Vagina (tissue), 2 donors: ENCODE data around the gene RABGGTA. TPM values are rescaled to one million over a fixed set of nuclear protein-coding genes. Genes with fewer than 3 reads are reported as not detected.

Source experiments
- DNase-seq, 2 donors: peaks; one replicate each; pipeline ENCODE4 v3.0.0-alpha.2; 2017; ENCODE audit errors: extremely low spot score in 2 of 2
- H3K27ac ChIP-seq: fragments of 200-600 bp; sonication (generic); one replicate; pipeline ENCODE4 v1.5.1; 2019
- H3K27me3 ChIP-seq: fragments of 200-600 bp; sonication (generic); one replicate; pipeline ENCODE4 v1.5.1; 2019
- H3K36me3 ChIP-seq, 2 donors: fragments of 200-600 bp; sonication (generic); one replicate each; pipeline ENCODE4 v1.5.1; 2017 to 2019
- H3K4me1 ChIP-seq: fragments of 200-600 bp; sonication (generic); one replicate; pipeline ENCODE4 v1.5.1; 2019
- H3K4me3 ChIP-seq, 2 donors: fragments of 200-600 bp; sonication (generic); 1 replicate in 1 of 2; 2 replicates in 1 of 2; pipeline ENCODE4 v1.5.1; 2016 to 2019
- H3K9me3 ChIP-seq: fragments of 200-600 bp; sonication (generic); one replicate; pipeline ENCODE4 v1.5.1; 2019
- CTCF ChIP-seq, 3 experiments: fragments of 450-650 bp in 2 of 3; fragments of 200-600 bp in 1 of 3; sonication (generic) in 1 of 3; IDR thresholded peaks; one replicate each; pipeline ENCODE4 v1.5.1; 2017 to 2019; ENCODE audit warnings: antibody characterized with exemption in 3 of 3, mild to moderate bottlenecking in 2 of 3, moderate library complexity in 2 of 3
- POLR2A ChIP-seq, 2 donors: fragments of 450-650 bp; IDR thresholded peaks; one replicate each; pipeline ENCODE4 v1.6.1; 2017; ENCODE audit warnings: antibody characterized with exemption in 2 of 2, mild to moderate bottlenecking in 2 of 2, moderate library complexity in 2 of 2
- POLR2AphosphoS5 ChIP-seq, 2 donors: sonication (generic); formaldehyde crosslinking; IDR thresholded peaks; one replicate each; pipeline ENCODE4 v1.9.0; 2017; ENCODE audit warnings: antibody characterized with exemption in 2 of 2, mild to moderate bottlenecking in 2 of 2, low read depth in 1 of 2; ENCODE audit not compliant: insufficient read depth in 1 of 2
- intact Hi-C: fragments of 100-400 bp; cut with DNase I; formaldehyde crosslinking; loops from one replicate; pipeline ENCODE4 v1.15.1; 2023
- total RNA-seq: library from RNA; depleted of rRNA; stranded (reverse); fragments of >200 nt; gene quantifications from one replicate; pipeline ENCODE4 v1.2.3, GENCODE V29; 2016

The RABGGTA gene
- total RNA-seq, 1 donor from 2014 or later: 43.5 TPM

- Histone ChIP-seq H3K4me3 (no peak overlapping the region), H3K27me3 (no peaks in the 10 kb centered on the region), H3K27ac (peak overlapping the region; percentile 87), H3K9me3 (no peaks in the 10 kb centered on the region), H3K4me1 (peaks cover 62% of the 10 kb centered on the region), H3K36me3 (no peaks in the 10 kb centered on the region)
- DNase-seq: no peak
- intact Hi-C loops: no loop called here
- TF ChIP-seq POLR2AphosphoS5 (IDR thresholded peaks at IDR 0.05; ENCODE audit: insufficient read depth in 1 of 2, low read depth in 1 of 2) (no peak), CTCF (IDR thresholded peaks at IDR 0.05) (no peak)
Observed at GRCh38 chr14:24315243-24315806, 43.9 kb upstream of the RABGGTA start.

- DNase-seq: no peak
- H3K27ac ChIP-seq: peak overlapping the region; percentile 87
- no peak overlapping the region for H3K4me3 ChIP-seq
- no peaks in the 10 kb centered on the region for H3K9me3 ChIP-seq
- H3K36me3 ChIP-seq: no peaks in the 10 kb centered on the region
- H3K4me1 ChIP-seq: peaks cover 69% of the 10 kb centered on the region
- intact Hi-C loops: no loop called here
- no peak for TF ChIP-seq CTCF (IDR thresholded peaks at IDR 0.05)
- TF ChIP-seq POLR2A (IDR thresholded peaks at IDR 0.05): no peak
- peak; percentile 16 for TF ChIP-seq POLR2AphosphoS5 (IDR thresholded peaks at IDR 0.05; ENCODE audit: insufficient read depth in 1 of 2, low read depth in 1 of 2)
- H3K27me3 ChIP-seq: no peaks in the 10 kb centered on the region
Observed at GRCh38 chr14:24314377-24315193, 43.2 kb upstream of the RABGGTA start.

- TF ChIP-seq POLR2A (IDR thresholded peaks at IDR 0.05) (no peak), CTCF (IDR thresholded peaks at IDR 0.05) (no peak), POLR2AphosphoS5 (IDR thresholded peaks at IDR 0.05; ENCODE audit: insufficient read depth in 1 of 2, low read depth in 1 of 2) (no peak)
- Histone ChIP-seq H3K4me1 (peaks cover 76% of the 10 kb centered on the region), H3K27me3 (no peaks in the 10 kb centered on the region), H3K4me3 (no peak overlapping the region), H3K36me3 (no peaks in the 10 kb centered on the region), H3K27ac (peak overlapping the region; percentile 87), H3K9me3 (no peaks in the 10 kb centered on the region)
- intact Hi-C loops: no loop called here
- no peak for DNase-seq
Observed at GRCh38 chr14:24313913-24314312, 42.5 kb upstream of the RABGGTA start.

GRCh38 chr14:24312736-24313507 is 41.5 kb upstream of the RABGGTA start:
- TF ChIP-seq CTCF (IDR thresholded peaks at IDR 0.05) (no peak), POLR2AphosphoS5 (IDR thresholded peaks at IDR 0.05; ENCODE audit: insufficient read depth in 1 of 2, low read depth in 1 of 2) (no peak), POLR2A (IDR thresholded peaks at IDR 0.05) (no peak)
- no peaks in the 10 kb centered on the region for H3K27me3 ChIP-seq
- no peaks in the 10 kb centered on the region for H3K36me3 ChIP-seq
- H3K4me1 ChIP-seq: peaks cover 86% of the 10 kb centered on the region
- no peaks in the 10 kb centered on the region for H3K9me3 ChIP-seq
- DNase-seq: no peak
- H3K4me3 ChIP-seq: peak overlapping the region in 1 of 2 donors; percentile 58
- H3K27ac ChIP-seq: peak overlapping the region; percentile 87
- intact Hi-C loops: no loop called here
